Neural progenitor cell (in vitro differentiated cells): ENCODE measurements around the gene TYSND1. TPM values are rescaled to one million over a fixed set of nuclear protein-coding genes. Genes with fewer than 3 reads are reported as not detected.
A peak's percentile ranks its signal among the peaks of the same experiment; 100 is the strongest.

ENCODE experiments used
- DNase-seq: peaks from one replicate; pipeline ENCODE4 v3.0.0-alpha.2; 2016; ENCODE audit warnings: low spot score
- H2AFZ ChIP-seq: fragments of 200-600 bp; sonication (generic); replicated peaks from 2 replicates; pipeline ENCODE4 v1.6.1; 2016; ENCODE audit warnings: antibody characterized with exemption
- H3F3A ChIP-seq: fragments of 200-600 bp; sonication (generic); 2 replicates; pipeline ENCODE4 v1.6.1; 2016; ENCODE audit warnings: antibody characterized with exemption, low read depth
- H3K27ac ChIP-seq: fragments of 200-600 bp; sonication (generic); 2 replicates; pipeline ENCODE4 v1.5.1; 2016; ENCODE audit warnings: mild to moderate bottlenecking
- H3K27me3 ChIP-seq: fragments of 200-600 bp; sonication (generic); 2 replicates; pipeline ENCODE4 v1.6.1; 2016; ENCODE audit warnings: mild to moderate bottlenecking, moderate library complexity
- H3K36me3 ChIP-seq: fragments of 200-600 bp; sonication (generic); 2 replicates; pipeline ENCODE4 v1.5.1; 2016
- H3K4me1 ChIP-seq: fragments of 200-600 bp; sonication (generic); 2 replicates; pipeline ENCODE4 v1.6.1; 2016; ENCODE audit warnings: mixed run types
- H3K4me2 ChIP-seq: fragments of 200-600 bp; sonication (generic); 2 replicates; pipeline ENCODE4 v1.6.1; 2016
- H3K4me3 ChIP-seq: fragments of 200-600 bp; sonication (generic); 2 replicates; pipeline ENCODE4 v1.5.1; 2016
- H3K79me2 ChIP-seq: fragments of 200-600 bp; sonication (generic); 2 replicates; pipeline ENCODE4 v1.6.1; 2016; ENCODE audit warnings: low read depth
- H3K9ac ChIP-seq: fragments of 200-600 bp; sonication (generic); 2 replicates; pipeline ENCODE4 v1.6.1; 2016
- H3K9me3 ChIP-seq: fragments of 200-600 bp; sonication (generic); 2 replicates; pipeline ENCODE4 v1.5.1; 2016; ENCODE audit warnings: low read depth
- H4K20me1 ChIP-seq: fragments of 200-600 bp; sonication (generic); 2 replicates; pipeline ENCODE4 v1.6.1; 2016; ENCODE audit warnings: low read depth
- H3K27ac Mint-ChIP-seq: 3 replicates; pipeline ENCODE4 v1.8.0; 2021; ENCODE audit warnings: mixed read lengths
- H3K27me3 Mint-ChIP-seq: 2 replicates; pipeline ENCODE4 v1.8.0; 2022; ENCODE audit warnings: low read depth, mild to moderate bottlenecking, inconsistent platforms, moderate library complexity, mixed read lengths; ENCODE audit not compliant: insufficient read depth
- H3K36me3 Mint-ChIP-seq: 3 replicates; pipeline ENCODE4 v1.8.0; 2021; ENCODE audit warnings: mixed read lengths
- H3K4me1 Mint-ChIP-seq: 3 replicates; pipeline ENCODE4 v1.8.0; 2021; ENCODE audit warnings: mixed read lengths
- H3K4me3 Mint-ChIP-seq: 3 replicates; pipeline ENCODE4 v1.8.0; 2021; ENCODE audit warnings: mild to moderate bottlenecking, moderate library complexity, mixed read lengths
- H3K9me3 Mint-ChIP-seq: 3 replicates; pipeline ENCODE4 v1.8.0; 2020; ENCODE audit warnings: mixed read lengths
- CTCF ChIP-seq: fragments of 200-600 bp; sonication (generic); IDR thresholded peaks from 2 replicates; pipeline ENCODE4 v1.5.1; 2017; ENCODE audit warnings: antibody characterized with exemption, mild to moderate bottlenecking
- EZH2 ChIP-seq: fragments of 200-600 bp; sonication (generic); IDR thresholded peaks from 2 replicates; pipeline ENCODE4 v1.6.1; 2017; ENCODE audit warnings: antibody characterized with exemption, mild to moderate bottlenecking, moderate library complexity
- EZH2phosphoT487 ChIP-seq: fragments of 200-600 bp; sonication (generic); IDR thresholded peaks from 2 replicates; pipeline ENCODE4 v1.6.1; 2017; ENCODE audit warnings: antibody characterized with exemption
- total RNA-seq: library from RNA; depleted of rRNA; stranded (reverse); fragments of >200 nt; gene quantifications from 2 replicates; pipeline ENCODE4 v1.2.3, GENCODE V29; 2015; ENCODE audit warnings: low replicate concordance

TYSND1 gene
- total RNA-seq, 1 donor from 2014 or later, result 7.7 TPM

DNA sequence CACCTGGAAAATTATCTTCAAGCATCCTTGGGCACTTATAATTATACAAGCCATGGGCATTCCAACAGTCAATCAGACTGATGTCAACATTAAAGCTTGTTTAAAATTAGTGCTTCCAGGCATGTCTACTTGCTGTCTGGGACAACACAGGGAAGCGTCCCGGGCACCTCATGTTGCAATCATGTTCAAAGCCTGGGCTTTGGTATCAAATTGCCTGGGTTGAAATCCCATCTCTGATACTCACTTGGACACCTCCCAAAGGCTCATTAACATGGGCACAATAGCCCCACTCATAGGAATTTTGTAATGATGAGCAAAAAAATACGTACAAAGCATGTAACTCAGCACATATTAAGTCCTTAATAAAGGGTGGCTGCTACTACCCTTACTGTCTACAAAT lies 28.3 kb downstream of the TYSND1 start:
- DNase-seq, result no peak
- Histone ChIP-seq H3K4me2 (no peak overlapping the region), H3K9me3 (no peaks in the 10 kb centered on the region), H3K9ac (no peak overlapping the region), H3F3A (no peaks in the 10 kb centered on the region), H2AFZ (no peak overlapping the region), H3K36me3 (no peaks in the 10 kb centered on the region), H3K27ac (no peak overlapping the region), H3K4me1 (no peaks in the 10 kb centered on the region), H3K27me3 (no peaks in the 10 kb centered on the region), H3K4me3 (no peak overlapping the region), H3K79me2 (no peaks in the 10 kb centered on the region), H4K20me1 (no peaks in the 10 kb centered on the region)
- H3K27ac Mint-ChIP-seq, result no peak overlapping the region
- no peak overlapping the region for H3K4me3 Mint-ChIP-seq
- H3K36me3 Mint-ChIP-seq, result peaks cover 6% of the 10 kb centered on the region
- H3K9me3 Mint-ChIP-seq, result no peaks in the 10 kb centered on the region
- H3K27me3 Mint-ChIP-seq, result peaks cover 6% of the 10 kb centered on the region
- no peak for TF ChIP-seq CTCF
- no peak for TF ChIP-seq EZH2phosphoT487
- no peak for TF ChIP-seq EZH2
- H3K4me1 Mint-ChIP-seq, result no peaks in the 10 kb centered on the region

DNA sequence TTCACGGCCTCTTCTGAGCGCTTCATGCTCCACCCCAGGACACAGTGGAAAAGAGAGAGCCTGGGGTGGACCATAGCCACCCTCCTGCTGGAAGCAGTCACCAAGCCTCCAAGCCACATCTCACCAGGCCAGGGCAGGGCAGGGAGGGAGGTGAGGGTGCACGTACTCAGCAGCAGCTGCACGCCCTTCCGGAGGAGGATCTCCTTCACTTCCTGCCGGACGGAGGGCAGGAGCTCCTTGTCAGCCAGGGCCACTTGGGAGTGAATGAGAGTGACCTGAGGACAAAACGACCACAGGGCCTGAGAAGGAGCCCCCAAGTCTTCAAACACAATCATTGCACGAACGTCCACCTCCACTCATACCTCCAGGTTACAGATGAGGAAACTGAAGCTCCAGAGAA lies 28.9 kb downstream of the TYSND1 start:
- H3K36me3 ChIP-seq, result no peaks in the 10 kb centered on the region
- no peaks in the 10 kb centered on the region for H3K4me1 ChIP-seq
- no peak for DNase-seq
- no peak overlapping the region for H2AFZ ChIP-seq
- H3K4me3 ChIP-seq, result no peak overlapping the region
- H3K79me2 ChIP-seq, result no peaks in the 10 kb centered on the region
- no peaks in the 10 kb centered on the region for H3F3A ChIP-seq
- no peak overlapping the region for H3K9ac ChIP-seq
- H4K20me1 ChIP-seq, result no peaks in the 10 kb centered on the region
- H3K4me1 Mint-ChIP-seq, result no peaks in the 10 kb centered on the region
- no peak overlapping the region for H3K4me2 ChIP-seq
- no peak overlapping the region for H3K4me3 Mint-ChIP-seq
- no peaks in the 10 kb centered on the region for H3K9me3 Mint-ChIP-seq
- TF ChIP-seq EZH2, result no peak
- no peak for TF ChIP-seq CTCF
- TF ChIP-seq EZH2phosphoT487, result no peak
- peak overlapping the region; percentile 30 for H3K27ac Mint-ChIP-seq
- H3K27ac ChIP-seq, result no peak overlapping the region
- peaks cover 4% of the 10 kb centered on the region for H3K27me3 Mint-ChIP-seq
- H3K9me3 ChIP-seq, result no peaks in the 10 kb centered on the region
- peaks cover 9% of the 10 kb centered on the region for H3K36me3 Mint-ChIP-seq
- no peaks in the 10 kb centered on the region for H3K27me3 ChIP-seq

DNA sequence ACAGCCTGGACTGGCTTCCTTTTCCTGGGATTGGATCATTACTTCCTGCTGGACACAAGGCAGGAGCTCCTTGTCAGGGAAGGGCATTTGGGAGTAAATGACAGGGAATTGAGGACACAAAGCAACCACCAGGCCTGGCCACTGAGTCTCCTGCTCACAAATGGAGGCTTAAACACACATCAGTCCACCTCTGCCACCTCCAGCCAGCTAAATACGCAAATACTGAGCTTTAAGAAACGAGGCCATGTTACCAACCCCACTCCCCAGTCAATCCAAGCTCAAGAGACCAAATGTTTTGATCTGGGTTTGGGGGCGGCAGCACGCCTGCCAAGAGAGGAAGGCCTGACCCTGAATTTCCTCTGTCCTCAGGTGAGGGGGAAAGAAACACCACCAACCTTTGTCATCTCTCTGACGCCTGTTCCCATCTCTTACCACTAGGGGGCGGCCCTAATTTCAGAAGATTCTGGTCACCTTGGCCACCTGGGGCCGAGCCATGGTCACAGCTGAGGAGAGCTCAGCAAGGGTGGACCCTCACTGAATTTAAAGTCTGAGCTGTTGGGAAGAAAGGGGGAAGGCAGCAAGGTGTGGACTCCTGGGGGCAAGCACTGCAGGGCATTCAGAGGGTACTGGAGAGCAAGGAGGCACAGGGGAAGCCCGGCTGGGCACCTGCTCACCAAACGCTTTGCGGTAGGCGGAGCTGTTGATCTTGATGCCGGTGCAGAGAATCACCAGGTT lies 30.4 kb downstream of the TYSND1 start:
- Mint-ChIP-seq H3K27ac (no peak overlapping the region), H3K27me3 (peaks cover 4% of the 10 kb centered on the region), H3K4me1 (no peaks in the 10 kb centered on the region), H3K9me3 (no peaks in the 10 kb centered on the region), H3K4me3 (peak overlapping the region; percentile 65), H3K36me3 (peaks cover 15% of the 10 kb centered on the region)
- Histone ChIP-seq H3K4me3 (no peak overlapping the region), H3K79me2 (no peaks in the 10 kb centered on the region), H3K36me3 (no peaks in the 10 kb centered on the region), H4K20me1 (no peaks in the 10 kb centered on the region), H3K9ac (no peak overlapping the region), H3K4me1 (no peaks in the 10 kb centered on the region), H3F3A (no peaks in the 10 kb centered on the region), H3K4me2 (no peak overlapping the region), H3K27ac (no peak overlapping the region), H2AFZ (no peak overlapping the region), H3K9me3 (no peaks in the 10 kb centered on the region), H3K27me3 (no peaks in the 10 kb centered on the region)
- peak; percentile 70 for DNase-seq
- TF ChIP-seq CTCF (peak; percentile 95), EZH2 (no peak)
